Heart left ventricle (tissue), 16 donors: ENCODE results near the gene SLC2A4. TPM values are rescaled to one million over a fixed set of nuclear protein-coding genes. Genes with fewer than 3 reads are reported as not detected.

ENCODE experiments used
- ATAC-seq, 4 donors: fragments of 200-7000 bp; cut with Tn5 transposase; one replicate each; pipeline ENCODE4 v1.9.1; 2020 to 2022; ENCODE audit warnings: moderate library complexity in 4 of 4, mild to moderate bottlenecking in 3 of 4, moderate number of reproducible peaks in 1 of 4
- DNase-seq, 5 donors: peaks; one replicate each; pipeline ENCODE4 v3.0.0-alpha.2; 2020
- H3K27ac ChIP-seq, 12 donors: fragments of 200-600 bp; sonication (generic) in 4 of 12; one replicate each; pipeline versions ENCODE4 v1.5.0 to v1.8.0; 2016 to 2022; ENCODE audit warnings: mild to moderate bottlenecking in 2 of 12
- H3K27me3 ChIP-seq, 9 donors: fragments of 200-600 bp; sonication (generic) in 2 of 9; one replicate each; pipeline versions ENCODE4 v1.5.1 to v1.8.0; 2016 to 2022; ENCODE audit warnings: mild to moderate bottlenecking in 3 of 9
- H3K36me3 ChIP-seq, 9 donors: fragments of 200-600 bp; sonication (generic) in 2 of 9; one replicate each; pipeline versions ENCODE4 v1.5.0 to v1.8.0; 2018 to 2022; ENCODE audit warnings: mild to moderate bottlenecking in 2 of 9
- H3K4me1 ChIP-seq, 12 donors: fragments of 200-600 bp; sonication (generic) in 4 of 12; one replicate each; pipeline versions ENCODE4 v1.5.0 to v1.8.0; 2016 to 2022; ENCODE audit warnings: mild to moderate bottlenecking in 3 of 12
- H3K4me3 ChIP-seq, 12 donors: fragments of 200-600 bp; sonication (generic) in 4 of 12; one replicate each; pipeline versions ENCODE4 v1.5.0 to v1.8.0; 2017 to 2022; ENCODE audit warnings: mild to moderate bottlenecking in 9 of 12, moderate library complexity in 4 of 12
- H3K9me3 ChIP-seq, 12 donors: fragments of 200-600 bp; sonication (generic) in 4 of 12; one replicate each; pipeline versions ENCODE4 v1.5.0 to v1.8.0; 2016 to 2022; ENCODE audit warnings: mild to moderate bottlenecking in 1 of 12
- CTCF ChIP-seq, 12 donors: fragments of 200-600 bp; sonication (generic) in 4 of 12; IDR thresholded peaks; one replicate each; pipeline versions ENCODE4 v1.5.0 to v1.8.0; 2018 to 2022; ENCODE audit warnings: antibody characterized with exemption in 12 of 12, mild to moderate bottlenecking in 5 of 12
- POLR2A ChIP-seq, 2 donors: fragments of 450-650 bp; IDR thresholded peaks; one replicate each; pipeline ENCODE4 v1.6.1; 2017; ENCODE audit warnings: antibody characterized with exemption in 2 of 2, mild to moderate bottlenecking in 2 of 2, moderate library complexity in 2 of 2
- WGBS, 4 donors: extraction: QIAGEN DNeasy Blood & Tissue Kit in 2 of 4; methylation state at CpG; one replicate each; pipeline versions ENCODE4 v1.1.5 to v1.1.7; 2013 to 2018; 5-methylcytosine and 5-hydroxymethylcytosine counted together
- intact Hi-C, 10 donors: fragments of 100-400 bp; cut with DNase I; formaldehyde crosslinking; loops; one replicate each; pipeline versions ENCODE4 v1.11.1 to v1.14.2; 2022
- polyA plus RNA-seq, 2 donors: library from polyadenylated mRNA; stranded (reverse); fragments of 200-250 nt; gene quantifications; one replicate each; pipeline ENCODE4 v1.2.3, GENCODE V29; 2013
- total RNA-seq, 9 donors: library from RNA; depleted of rRNA in 2 of 9; stranded (reverse); fragments of >200 nt in 2 of 9; fragmentation: NEBNext Ultra II Directional in 3 of 9; extraction: Animal tissue kit (Norgen Biotek cat#: 25700) in 3 of 9; gene quantifications; one replicate each; pipeline versions ENCODE4 v1.1.0 to v1.2.4, GENCODE V29; 2016 to 2023
- donor health status: ischemic (EF 13 %, LVEDD 7.1; RV severe dilation, severe dysfunction).
- donor health status: healthy with polysubstance abuse.
- donor health status: DM: no; HTN: yes; CAD: no.
- donor health status: DM: no; HTN: no; CAD: no.
- donor health status: ischemic (EF 25% LVEDD 6.9; RV normal size, moderate dysfunction).
- donor health status: ischemic (EF 25% LVEDD 5.7; RV mildly dilated, moderate dysfunction).
- donor health status: healthy.
- donor health status: DM: yes; HTN: yes; CAD: no.
- donor health status: ischemic (EF 35%, LVEDD 5.7; RV mildly dilated, moderate dysfunction).
- donor health status: nonischemic (EF 11% LVEDD 7.7; RV severe dilation, severe dysfunction).
- donor health status: DM: yes; HTN: yes; CAD: no.
- donor health status: PGD.
- donor health status: ischemic (EF 29% LVEDD 5.4; RV normal size, mild dysfunction).
- donor health status: nonischemic (EF 23%, LVEDD 6.1; RV moderate dilation, normal function).

Gene SLC2A4
- total and polyA plus RNA-seq, 11 donors: 48.5 to 184 (median 157) TPM

GRCh38 chr17:7239091-7240027 is 42.2 kb upstream of the SLC2A4 start, which contains the start of gene PHF23:
Gene PHF23, minus strand, starts transcription at chr17:7239457. Its CDS starts 178 bp downstream, at chr17:7239279.
- TF ChIP-seq POLR2A (IDR thresholded peaks at IDR 0.05) (peak in 1 of 2 donors; percentile 56), CTCF (IDR thresholded peaks at IDR 0.05) (peak in 1 of 12 donors; percentile 9)
- H3K9me3 ChIP-seq: no peaks in the 10 kb centered on the region
- ATAC-seq: peak; percentile 79 to 86 (median 84)
- H3K36me3 ChIP-seq: peaks cover 0 to 46% (median 35%) of the 10 kb centered on the region in 9 donors
- no peaks in the 10 kb centered on the region for H3K27me3 ChIP-seq
- intact Hi-C loops: loop anchor here in 4 of 10 donors (1.0 to 10.0 kb wide), 5 partner anchors 13 to 605 kb away; partner anchors contain the start of genes CD68 (in 2 of the 4), EIF5A (in 1 of the 4), ELP5 (in 1 of the 4) and POLR2A (in 1 of the 4)
- H3K27ac ChIP-seq: peak within 1 kb of the TSS; percentile 81 to 98 (median 94)
- peak within 1 kb of the TSS; percentile 66 to 98 (median 90) for H3K4me3 ChIP-seq
- H3K4me1 ChIP-seq: peaks cover 5 to 58% (median 40%) of the 10 kb centered on the region in 12 donors
- 1 to 2% (median 1%) methylated on average over 53 to 72 of the region's 72 CpGs for WGBS, 4 donors
- DNase-seq: peak; percentile 99 to 100 (median 99)

GRCh38 chr17:7240375-7240774 is 41.1 kb upstream of the SLC2A4 start:
- Histone ChIP-seq H3K36me3 (peaks cover 0 to 50% (median 43%) of the 10 kb centered on the region in 9 donors), H3K27me3 (no peaks in the 10 kb centered on the region), H3K27ac (peak overlapping the region in 11 of 12 donors; percentile 3 to 97 (median 92)), H3K9me3 (no peaks in the 10 kb centered on the region), H3K4me1 (peaks cover 5 to 49% (median 33%) of the 10 kb centered on the region in 12 donors), H3K4me3 (peak overlapping the region in 10 of 12 donors; percentile 0 to 93 (median 83))
- ATAC-seq (no peak), DNase-seq (peak in 1 of 5 donors; percentile 25)
- 65 to 77% (median 71%) methylated on average over 4 of the region's 4 CpGs for WGBS, 4 donors
- intact Hi-C loops: loop anchor here in 2 of 10 donors (10.0 kb wide), 2 partner anchors 334 to 604 kb away; partner anchors contain the start of gene CD68 (in 1 of the 2)
- no peak for TF ChIP-seq POLR2A (IDR thresholded peaks at IDR 0.05)

- ATAC-seq (no peak), DNase-seq (no peak)
- no peak for TF ChIP-seq POLR2A (IDR thresholded peaks at IDR 0.05)
- TF ChIP-seq CTCF (IDR thresholded peaks at IDR 0.05): no peak
- peak overlapping the region; percentile 91 to 99 (median 97) for H3K27ac ChIP-seq
- peak overlapping the region; percentile 53 to 95 (median 84) for H3K4me3 ChIP-seq
- peaks cover 0 to 50% (median 43%) of the 10 kb centered on the region in 9 donors for H3K36me3 ChIP-seq
- intact Hi-C loops: loop anchor here in 2 of 10 donors (10.0 kb wide), 2 partner anchors 334 to 604 kb away; partner anchors contain the start of gene CD68 (in 1 of the 2)
- H3K27me3 ChIP-seq: no peaks in the 10 kb centered on the region
- 33 to 38% (median 36%) methylated on average over 9 of the region's 9 CpGs for WGBS, 4 donors
- H3K4me1 ChIP-seq: peaks cover 5 to 42% (median 32%) of the 10 kb centered on the region in 12 donors
- no peaks in the 10 kb centered on the region for H3K9me3 ChIP-seq
Measured at GRCh38 chr17:7241090-7241733, 40.3 kb upstream of the SLC2A4 start.
